Uterus (tissue), 2 donors: Measurements from ENCODE around the gene MYH7.

Experiments
- CTCF ChIP-seq, 4 experiments: fragments of 200-600 bp in 2 of 4; fragments of 450-650 bp in 2 of 4; sonication (generic) in 2 of 4; IDR thresholded peaks; one replicate each; pipeline ENCODE4 v1.5.1; 2016 to 2019; ENCODE audit warnings: antibody characterized with exemption in 4 of 4, mild to moderate bottlenecking in 2 of 4, moderate library complexity in 1 of 4
- POLR2A ChIP-seq, 2 donors: fragments of 450-650 bp; IDR thresholded peaks; one replicate each; pipeline ENCODE4 v1.6.1; 2016; ENCODE audit warnings: antibody characterized with exemption in 2 of 2, mild to moderate bottlenecking in 1 of 2, moderate library complexity in 1 of 2

- TF ChIP-seq CTCF (IDR thresholded peaks at IDR 0.05) (no peak), POLR2A (IDR thresholded peaks at IDR 0.05) (no peak)
Observed at GRCh38 chr14:23418021-23418420, 17.4 kb downstream of the MYH7 start.
